HG03135 (cell line): Measurements from ENCODE around the gene CDC5L.
"Not testable (repeated sequence)": the region's sequence is repeated elsewhere in the genome, so short reads cannot be mapped to it uniquely, and the experiment has no call there.

Source experiments
- ATAC-seq: cut with Tn5 transposase; IDR thresholded peaks from one replicate; pipeline ENCODE4 v1.9.1; 2021; ENCODE audit warnings: mild to moderate bottlenecking, moderate library complexity; ENCODE audit not compliant: unreplicated experiment

Gene CDC5L

DNA sequence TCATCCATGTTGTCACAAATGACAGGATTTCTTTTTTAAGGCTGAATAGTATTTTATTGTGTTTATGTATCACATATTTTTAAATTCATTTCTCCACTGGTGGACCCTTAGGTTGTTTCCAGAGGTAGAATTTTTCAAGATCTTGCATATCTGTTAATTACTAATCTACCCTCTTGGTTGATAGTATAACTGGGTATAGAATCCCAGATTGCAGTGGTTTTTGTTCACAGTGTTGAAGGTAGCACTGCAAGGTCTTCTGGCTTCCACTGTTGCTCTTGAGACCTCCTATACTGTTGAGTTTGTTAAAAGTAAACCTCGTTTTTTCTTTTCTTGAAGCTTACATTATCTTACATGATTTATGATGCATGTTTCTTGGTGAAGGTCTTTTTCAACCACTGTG, 22.9 kb downstream of the CDC5L start:
- no peak for ATAC-seq

DNA sequence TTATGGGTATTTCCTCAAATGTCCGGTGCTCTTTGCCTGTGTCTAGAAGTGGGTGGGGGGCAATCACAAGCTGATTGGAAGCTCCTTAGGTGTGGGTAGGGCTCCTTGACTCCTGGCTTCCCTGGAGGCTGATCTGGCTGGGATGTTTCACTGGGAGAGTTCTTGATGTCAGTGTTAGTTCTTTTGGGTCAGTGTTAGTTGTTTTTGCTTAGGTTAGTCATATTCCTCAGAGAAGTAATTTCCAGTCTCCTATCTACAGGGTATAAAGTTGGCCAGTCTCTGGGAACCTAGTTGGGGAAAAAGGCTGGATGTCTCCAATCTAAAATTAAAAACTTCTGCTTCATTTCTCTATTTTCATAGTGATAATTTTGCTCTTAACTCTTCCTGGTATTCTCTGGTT, 23.6 kb downstream of the CDC5L start:
- no peak for ATAC-seq

DNA sequence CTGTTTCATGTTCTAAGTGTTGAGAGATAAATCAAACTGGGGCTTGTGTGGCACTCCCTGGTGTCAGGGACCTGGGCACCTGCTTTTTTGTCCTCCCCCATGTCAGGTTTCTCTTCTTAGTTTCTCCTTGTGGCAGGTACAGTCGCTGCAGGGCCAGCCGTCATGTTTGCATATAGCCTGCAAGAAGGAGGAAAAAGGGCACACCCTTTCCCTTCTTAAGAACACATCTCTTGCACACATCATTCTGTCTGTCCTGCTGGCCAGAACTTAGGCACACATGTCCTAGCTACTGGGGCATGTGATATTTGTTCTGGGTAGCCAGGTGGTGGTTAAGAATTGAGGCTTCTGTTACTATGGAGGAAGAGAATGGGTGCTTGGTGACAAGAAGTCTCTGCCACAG, 27.9 kb downstream of the CDC5L start:
- ATAC-seq: no peak

DNA sequence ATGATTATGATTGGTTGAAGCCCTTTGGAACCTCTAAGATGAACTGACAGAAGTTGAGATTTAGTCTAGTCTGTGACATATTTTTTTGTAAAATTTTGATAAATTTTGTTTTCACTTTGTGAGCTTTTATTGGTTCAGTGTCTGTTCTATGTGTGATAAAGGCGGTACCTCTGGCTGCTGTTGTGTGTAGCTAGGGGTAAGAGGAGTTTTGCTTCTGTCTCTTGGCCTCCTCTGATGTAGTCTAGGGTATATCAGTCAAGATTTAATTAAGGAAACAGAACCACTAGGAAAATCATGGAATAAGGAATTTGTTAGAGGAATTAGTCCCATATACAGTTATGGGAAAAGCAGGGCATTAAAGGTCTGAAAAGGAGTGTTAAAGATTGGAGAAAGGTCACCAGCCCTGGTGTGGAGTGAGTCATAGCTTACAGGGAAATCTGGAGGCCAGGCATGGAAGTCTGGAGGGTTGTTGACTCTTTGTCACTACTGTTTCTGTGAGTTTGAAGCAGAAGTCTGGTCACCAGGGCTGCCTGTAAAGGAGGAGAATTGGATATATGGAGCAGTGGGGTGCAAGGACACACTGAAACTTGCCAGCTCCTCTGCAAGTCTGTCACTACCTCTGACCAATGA, 28.5 kb downstream of the CDC5L start:
- ATAC-seq: no peak

DNA sequence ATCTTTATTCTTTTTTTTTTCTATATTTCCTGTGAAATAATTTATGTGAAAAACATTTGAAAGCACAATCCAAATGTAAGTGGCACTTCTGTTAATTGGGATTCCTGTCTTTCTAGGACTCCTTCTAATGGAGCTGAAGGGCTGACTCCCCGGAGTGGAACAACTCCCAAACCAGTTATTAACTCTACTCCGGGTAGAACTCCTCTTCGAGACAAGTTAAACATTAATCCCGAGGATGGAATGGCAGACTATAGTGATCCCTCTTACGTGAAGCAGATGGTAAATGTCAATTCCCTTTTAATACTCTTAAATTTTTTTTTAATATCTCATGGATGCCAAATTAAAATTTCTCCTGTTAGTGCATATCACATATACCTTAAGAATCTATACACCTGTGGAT, 35.0 kb downstream of the CDC5L start:
- no peak for ATAC-seq

DNA sequence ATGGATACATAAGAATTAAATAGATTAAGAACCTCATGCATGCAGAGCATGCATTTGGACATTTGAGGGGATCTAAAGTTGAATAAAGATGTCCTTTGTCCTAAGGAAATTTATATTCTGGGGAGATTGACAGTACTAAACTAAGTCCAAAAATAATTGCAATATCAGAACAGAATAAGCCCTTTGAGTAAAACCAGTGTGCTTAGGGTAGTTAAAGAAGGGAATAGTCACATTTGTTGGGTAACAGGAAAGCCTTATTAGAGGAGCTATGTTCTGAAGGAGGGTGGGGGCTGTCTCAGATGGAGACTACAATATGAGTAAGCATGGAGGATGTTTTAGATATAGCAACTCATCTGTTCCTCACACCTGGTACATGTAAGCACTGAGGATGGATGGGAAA, 35.8 kb downstream of the CDC5L start:
- ATAC-seq: no peak

DNA sequence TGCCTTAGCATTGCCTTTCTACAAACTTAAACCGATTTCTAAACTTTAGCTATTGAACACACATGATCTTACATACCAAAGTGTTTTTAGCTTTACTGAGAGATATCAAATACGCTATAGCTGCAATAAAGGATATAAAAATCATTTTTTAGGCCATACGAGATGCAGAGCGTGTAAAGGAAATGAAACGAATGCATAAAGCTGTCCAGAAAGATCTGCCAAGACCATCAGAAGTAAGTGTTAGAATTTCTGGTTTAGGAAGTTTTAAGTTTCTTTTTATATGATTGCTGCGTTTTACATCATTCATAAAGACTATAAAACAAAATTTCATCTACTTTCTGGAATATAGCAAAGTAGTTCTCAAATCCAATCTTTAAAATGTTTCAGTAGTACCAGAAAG, 38.4 kb downstream of the CDC5L start:
- ATAC-seq: no peak

DNA sequence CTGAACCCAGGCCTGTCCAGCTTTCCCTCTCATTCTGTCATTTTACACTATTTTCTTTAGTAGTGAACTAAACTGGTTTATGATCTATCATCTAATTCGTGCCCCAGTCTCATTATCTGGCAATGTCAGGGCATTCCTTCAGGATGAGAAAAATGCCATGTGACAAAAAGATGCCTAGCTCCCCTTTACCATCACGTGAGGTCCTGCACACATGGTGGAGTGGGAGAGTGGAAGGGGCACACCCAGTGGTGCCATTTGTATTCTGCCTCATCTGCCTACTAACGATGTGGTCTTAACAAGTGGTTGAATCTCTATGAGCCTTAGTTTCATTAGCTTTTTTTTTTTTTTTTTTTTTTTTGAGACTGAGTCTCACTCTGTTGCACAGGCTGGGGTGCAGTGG, 41.2 kb downstream of the CDC5L start:
- no peak for ATAC-seq

DNA sequence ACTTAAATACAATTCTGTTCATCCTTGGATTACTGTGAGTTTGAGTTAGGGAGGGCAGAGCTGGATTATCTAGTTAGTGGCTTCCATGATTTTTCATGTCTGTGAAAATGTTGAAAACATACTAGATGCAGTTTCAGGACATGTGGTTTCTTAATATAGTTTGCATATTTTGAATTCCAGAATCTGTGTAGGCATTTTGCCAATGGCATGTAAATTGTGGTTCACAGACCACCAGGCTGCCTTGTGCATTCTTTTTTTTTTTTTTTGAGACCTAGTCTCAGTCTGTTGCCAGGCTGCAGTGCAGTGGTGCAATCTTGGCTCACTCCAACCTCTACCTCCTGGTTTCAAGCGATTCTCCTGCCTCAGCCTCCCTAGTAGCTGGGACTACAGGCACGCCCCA, 42.8 kb downstream of the CDC5L start:
- no peak for ATAC-seq

DNA sequence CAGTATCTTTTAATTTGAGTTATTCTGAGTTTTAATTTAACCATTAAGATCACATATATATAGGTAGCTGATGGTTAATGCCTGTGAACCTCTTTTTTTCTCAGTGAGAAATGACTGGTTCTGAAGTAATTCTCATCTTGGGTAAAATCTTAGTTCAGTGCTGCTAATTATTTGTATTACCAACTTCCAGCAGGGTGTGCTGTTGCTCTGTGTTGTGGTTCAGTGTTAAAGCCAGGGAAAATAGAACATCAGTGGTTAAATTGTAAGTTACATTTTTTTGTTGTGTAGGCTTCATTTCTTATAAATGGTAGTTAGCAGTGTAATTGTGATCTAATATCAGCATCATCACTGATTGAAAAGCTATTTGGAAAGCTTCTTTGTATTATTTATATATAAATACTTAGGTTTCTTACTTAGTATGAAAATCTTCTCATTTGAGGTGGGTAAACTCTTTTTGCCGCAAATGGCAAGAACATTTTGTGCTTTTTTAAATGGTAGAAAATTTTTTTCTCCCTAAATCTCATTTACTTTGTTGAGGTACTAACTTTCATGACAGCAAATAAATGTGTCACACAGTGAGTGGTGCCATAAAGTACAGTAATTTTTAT, 43.7 kb downstream of the CDC5L start:
- no peak for ATAC-seq

DNA sequence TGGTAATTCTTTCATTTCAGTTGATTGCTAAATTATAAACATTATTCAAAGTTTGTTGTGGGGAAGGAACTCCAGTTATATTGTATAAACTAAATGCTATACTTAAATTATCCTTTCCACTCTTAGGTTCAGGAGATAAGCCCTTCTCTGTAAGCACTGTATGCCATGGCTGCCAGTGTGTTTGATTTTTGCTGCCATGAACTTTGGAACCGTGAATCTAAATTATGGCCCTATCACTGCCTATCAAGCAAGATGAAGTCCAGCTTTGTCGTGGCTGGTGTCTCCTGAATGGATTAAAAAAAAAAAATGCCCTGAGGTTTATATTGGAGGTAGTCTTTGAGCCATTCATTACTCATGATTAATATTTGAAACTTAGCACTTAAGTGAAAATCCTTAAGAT, 44.7 kb downstream of the CDC5L start:
- no peak for ATAC-seq

DNA sequence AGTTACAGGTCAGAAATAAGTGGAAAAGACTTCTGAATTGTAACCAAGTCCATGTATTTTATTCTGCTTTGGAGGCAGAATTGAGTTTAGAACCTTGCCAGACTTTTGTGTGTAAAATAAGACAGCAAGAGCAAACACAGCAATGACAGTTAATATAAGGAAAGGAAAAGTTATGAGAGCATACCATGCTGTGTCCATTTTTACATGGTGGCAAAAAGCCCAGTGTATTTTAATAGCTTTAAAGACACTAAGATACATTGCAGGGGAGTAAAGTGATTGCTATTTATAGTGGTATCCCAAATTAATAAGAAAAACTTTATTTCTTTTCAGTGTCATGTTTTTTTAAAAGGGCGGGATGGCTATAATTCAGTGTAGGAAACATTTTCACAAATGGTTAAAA, 45.2 kb downstream of the CDC5L start:
- no peak for ATAC-seq

DNA sequence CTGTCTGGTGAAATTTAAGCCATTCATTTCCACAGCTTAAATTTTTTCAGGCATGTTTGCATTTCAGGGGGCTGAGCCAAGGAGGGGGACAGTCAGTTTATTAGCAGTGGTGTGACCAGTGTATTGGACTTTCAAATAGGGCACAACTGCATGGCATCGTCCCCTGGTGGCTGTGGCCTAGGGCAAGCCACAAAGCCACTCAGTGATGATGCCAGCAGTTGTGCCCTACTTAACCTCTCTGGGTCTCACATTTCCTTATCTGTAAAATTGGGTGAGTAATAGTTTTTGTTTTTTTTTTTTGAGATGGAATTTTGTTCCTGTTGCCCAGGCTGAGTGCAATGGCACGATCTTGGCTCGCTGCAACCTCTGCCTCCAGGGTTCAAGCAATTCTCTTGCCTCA, 48.0 kb downstream of the CDC5L start:
- ATAC-seq: no peak

DNA sequence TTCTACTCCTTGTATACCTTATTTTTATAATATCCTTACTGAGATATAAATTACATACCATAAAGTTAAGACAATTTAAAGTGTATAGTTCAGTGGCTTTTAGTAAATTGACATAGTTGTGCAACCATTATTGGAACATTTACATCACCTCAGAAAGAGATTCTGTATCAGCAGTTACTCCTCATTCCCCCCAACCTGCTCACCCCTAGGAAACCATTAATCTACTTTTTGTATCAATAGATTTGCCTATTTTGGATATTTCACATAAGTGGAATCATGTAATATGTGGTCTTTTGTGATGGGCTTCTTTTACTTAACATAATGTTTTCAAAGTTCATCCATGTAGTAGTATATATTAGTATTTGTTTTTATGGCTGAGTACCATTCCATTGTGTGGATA, 51.3 kb downstream of the CDC5L start:
- no peak for ATAC-seq

DNA sequence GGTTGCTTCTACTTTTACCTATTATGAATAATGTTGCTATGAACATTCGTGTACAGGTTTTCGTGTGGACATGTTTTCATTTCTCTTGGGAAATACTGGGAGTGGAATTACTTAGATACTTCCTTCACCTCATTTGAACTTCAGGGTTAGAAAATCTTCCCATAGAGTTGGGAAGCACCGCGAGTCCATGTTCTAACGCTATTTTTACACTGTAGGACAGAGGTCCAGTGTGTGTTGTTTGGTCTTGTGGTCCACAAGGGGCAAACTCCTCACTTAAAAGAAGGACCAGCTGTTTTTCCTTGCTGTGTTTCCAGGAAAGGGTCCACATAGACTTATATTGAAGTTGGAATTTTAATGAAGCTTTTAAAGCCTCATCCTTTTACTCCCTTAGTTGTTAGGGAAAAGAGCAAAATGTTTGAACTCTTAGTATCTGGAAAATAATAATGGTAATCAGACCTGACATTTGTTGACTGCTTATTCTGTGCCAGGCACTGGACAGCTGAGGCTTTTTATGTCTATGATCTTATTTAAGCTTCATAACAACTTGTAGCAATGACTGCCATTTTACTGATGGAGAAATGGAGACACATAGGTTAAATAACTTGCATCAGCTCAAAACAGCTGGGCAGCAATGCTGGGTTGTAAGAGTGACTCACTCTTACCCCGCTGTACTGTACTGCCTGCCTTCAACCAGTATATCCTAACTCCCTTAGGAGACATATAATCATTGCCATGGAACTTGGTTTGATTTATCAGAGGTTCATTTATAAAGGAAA, 52.0 kb downstream of the CDC5L start:
- no peak for ATAC-seq

DNA sequence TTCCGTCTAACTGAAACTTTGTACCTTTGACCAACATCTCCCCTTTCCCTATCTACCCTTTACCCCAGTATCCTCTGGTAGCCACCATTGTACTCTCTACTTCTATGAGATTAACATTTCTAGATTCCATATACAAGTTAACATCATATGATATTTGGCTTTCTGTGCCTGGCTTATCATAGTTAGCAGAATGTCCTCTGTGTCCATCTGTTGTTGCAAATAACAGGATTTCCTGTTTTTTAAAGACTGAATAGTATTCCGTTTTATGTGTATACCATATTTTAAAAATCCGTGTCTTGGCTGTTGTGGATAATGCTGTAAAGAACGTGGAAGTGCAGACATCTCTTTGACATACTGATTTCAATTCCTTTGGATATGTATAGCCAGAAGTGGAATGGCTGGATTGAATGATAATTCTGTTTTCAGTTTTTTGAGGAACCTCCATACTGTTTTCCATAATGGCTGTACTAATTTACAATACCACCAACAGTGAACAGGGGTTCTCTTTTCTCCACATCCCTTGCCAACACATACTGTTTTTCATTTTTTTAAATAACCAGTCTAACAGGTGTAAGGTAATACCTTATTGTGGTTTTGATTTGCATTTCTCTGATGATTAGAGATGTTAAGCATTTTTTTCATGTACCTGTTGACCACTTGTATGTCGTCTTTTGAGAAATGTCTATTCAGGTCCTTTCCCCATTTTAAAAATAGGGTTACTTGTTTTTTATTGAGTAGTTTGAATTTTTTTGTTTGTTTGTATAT, 53.8 kb downstream of the CDC5L start:
- ATAC-seq: no peak

DNA sequence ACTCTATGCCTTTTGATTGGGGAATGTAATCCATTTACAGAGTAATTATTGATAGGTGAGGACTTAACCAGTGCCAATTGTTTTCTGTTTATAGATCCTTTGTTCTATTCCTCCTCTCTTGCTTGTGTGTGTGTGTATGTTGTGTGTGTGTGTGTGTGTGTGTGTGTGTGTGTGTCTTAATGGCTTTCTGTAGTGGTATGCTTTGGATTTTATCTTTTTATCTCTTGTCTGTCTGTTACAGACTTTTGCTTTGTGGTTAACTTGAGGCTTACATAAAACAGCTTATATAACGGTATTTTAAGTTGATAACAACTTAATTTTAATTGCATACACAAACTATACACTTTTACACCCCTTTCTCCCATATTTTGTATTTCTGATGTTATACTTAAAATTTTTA, 54.7 kb downstream of the CDC5L start:
- no peak for ATAC-seq

DNA sequence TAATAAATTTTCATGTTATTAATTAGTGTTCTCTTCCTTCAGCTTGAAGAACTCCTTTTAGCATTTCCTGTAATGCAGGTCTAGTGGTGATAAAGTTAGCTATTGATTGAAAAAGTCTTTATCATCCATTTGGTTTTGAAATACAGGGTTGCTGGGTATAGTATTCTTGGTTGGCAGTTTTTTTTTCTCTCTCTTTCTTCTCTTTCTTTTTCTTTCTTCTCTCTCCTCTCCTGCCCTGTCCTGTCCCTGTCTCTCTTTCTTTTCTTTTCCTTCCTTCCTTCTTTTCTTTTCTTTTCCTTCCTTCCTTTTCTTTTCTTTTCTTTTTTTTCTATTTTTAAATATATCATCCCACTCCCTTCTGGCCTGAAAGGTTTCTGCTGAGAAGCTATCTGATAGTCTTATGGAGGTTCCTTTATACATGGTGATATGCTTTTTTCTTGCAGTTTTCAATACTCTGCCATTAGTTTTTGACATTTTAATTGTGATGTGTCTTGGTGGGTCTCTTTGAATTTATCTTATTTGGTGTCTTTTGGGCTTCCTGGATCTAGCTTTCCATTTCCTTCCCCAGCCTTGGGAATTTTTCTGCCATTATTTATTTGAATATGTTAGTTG, 55.4 kb downstream of the CDC5L start:
- no peak for ATAC-seq

DNA sequence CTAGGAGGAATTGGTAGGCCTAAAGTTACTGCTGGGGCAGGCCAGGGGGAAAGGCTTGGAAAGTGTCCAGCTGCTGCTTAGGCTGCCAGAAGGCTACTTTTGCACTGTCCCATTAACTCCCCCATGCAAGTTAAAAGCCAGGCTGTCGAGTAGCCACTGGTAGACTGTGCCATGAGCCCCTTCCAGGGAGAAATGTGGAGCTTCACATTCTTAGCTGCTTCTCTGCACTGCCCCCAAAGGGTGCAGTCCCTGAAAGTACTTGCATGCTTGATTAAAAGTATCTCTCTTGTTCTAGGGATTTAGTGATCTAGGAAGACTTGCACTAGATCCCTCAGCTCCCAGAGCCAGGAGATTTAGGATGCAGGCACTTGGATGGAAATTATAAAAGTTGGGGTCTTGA, 57.3 kb downstream of the CDC5L start:
- no peak for ATAC-seq

DNA sequence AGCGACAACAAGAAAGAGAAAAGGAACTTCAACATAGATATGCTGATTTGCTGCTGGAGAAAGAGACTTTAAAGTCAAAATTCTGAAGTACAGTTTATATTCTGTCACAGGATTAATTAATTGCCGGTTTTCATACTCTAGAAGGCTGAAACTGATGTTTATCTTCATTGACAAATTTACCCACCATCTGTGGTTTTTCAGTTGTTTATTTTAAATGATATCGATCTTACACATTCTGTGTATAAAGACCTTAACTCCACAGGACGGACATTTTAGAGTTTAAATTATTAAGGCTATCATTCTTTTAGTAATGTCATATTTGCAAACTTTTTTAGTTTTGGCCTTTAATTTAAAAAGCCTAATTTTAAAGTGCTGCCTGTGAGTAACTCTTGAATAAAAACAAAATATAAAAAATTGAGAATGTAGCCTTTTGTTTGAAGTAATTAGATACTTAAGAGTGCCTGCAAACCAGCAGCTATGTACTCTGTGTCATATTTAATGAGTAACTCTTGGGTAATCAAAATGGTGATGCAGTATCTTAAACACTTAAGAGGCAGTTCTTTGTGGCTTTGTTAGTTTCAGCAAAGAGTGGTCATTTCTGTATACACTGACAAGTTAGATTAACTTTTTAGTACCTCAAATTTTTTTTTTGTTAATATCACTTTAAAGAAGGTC, 59.3 kb downstream of the CDC5L start:
- no peak for ATAC-seq

DNA sequence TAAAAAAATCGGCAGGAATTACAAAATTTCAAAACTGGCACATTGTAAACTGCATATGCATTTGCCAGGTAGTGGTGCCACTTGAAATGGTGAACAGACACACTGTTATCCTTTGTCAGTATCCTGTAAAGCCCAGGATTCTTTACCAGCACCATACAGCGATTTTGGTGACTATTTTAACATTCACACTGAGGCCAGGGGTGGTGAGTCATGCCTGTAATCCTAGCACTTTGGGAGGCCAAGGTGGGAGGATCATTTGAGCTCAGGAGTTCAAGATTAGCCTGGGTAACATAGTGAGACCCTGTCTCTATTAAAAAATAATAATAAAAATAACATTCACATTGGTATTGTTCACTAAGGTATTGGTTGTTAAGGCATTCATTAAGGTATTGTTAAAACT, 61.7 kb downstream of the CDC5L start:
- ATAC-seq: not testable (repeated sequence)
